ENCODE data around the gene RBM17.

Gene RBM17

GRCh38 chr10:6083523-6084475 is 5.0 kb upstream of the RBM17 start:
- ChIA-PET POLR2A (no interaction called here), CTCF (interaction anchor here (1.2 to 3.7 kb wide), 7 partner anchors 9 to 318 kb away, joined by 3 to 21 read pairs (median 7); no protein-coding TSS in a partner anchor)
- TF ChIP-seq CTCF (IDR thresholded peaks at IDR 0.05; ENCODE audit: control extremely low read depth, extremely low read depth, low read depth, missing control alignments) = no peak
- DNase-seq (ENCODE audit: extremely low spot score) = no peak

- TF ChIP-seq CTCF (IDR thresholded peaks at IDR 0.05; ENCODE audit: control extremely low read depth, extremely low read depth, low read depth, missing control alignments) = peak; percentile 85
- CTCF ChIA-PET = interaction anchor here (0.7 to 3.6 kb wide), 69 partner anchors 9 to 644 kb away, joined by 3 to 133 read pairs (median 4); partner anchors contain the start of genes ANKRD16, FBH1, GDI2 and IL15RA
- POLR2A ChIA-PET = interaction anchor here (0.5 to 1.7 kb wide), 3 partner anchors 28 to 116 kb away, joined by 3 to 7 read pairs (median 3); partner anchors contain the start of gene PFKFB3
- peak; percentile 81 for DNase-seq (ENCODE audit: extremely low spot score)
Measured at GRCh38 chr10:6086375-6087233, 2.2 kb upstream of the RBM17 start.

- ChIA-PET CTCF (interaction anchor here (0.7 to 2.5 kb wide), 19 partner anchors 10 to 312 kb away, joined by 3 to 9 read pairs (median 4); partner anchors contain the start of genes IL2RA and PFKFB3), POLR2A (no interaction called here)
- DNase-seq (ENCODE audit: extremely low spot score) = no peak
- no peak for TF ChIP-seq CTCF (IDR thresholded peaks at IDR 0.05; ENCODE audit: control extremely low read depth, extremely low read depth, low read depth, missing control alignments)
Measured at GRCh38 chr10:6089334-6090219, 743 bp downstream of the RBM17 start.

- no peak for DNase-seq (ENCODE audit: extremely low spot score)
- TF ChIP-seq CTCF (IDR thresholded peaks at IDR 0.05; ENCODE audit: control extremely low read depth, extremely low read depth, low read depth, missing control alignments) = no peak
- POLR2A ChIA-PET = no interaction called here
- CTCF ChIA-PET = interaction anchor here (1.1 to 2.5 kb wide), 4 partner anchors 10 to 77 kb away, joined by 3 to 8 read pairs (median 6); no protein-coding TSS in a partner anchor
Measured at GRCh38 chr10:6091630-6092029, 2.8 kb downstream of the RBM17 start.

GRCh38 chr10:6092731-6093130 is 3.9 kb downstream of the RBM17 start:
- no peak for DNase-seq (ENCODE audit: extremely low spot score)
- no peak for TF ChIP-seq CTCF (IDR thresholded peaks at IDR 0.05; ENCODE audit: control extremely low read depth, extremely low read depth, low read depth, missing control alignments)
- POLR2A ChIA-PET = no interaction called here
- CTCF ChIA-PET = interaction anchor here (0.8 to 1.6 kb wide), 2 partner anchors 11 to 309 kb away, joined by 3 to 4 read pairs; no protein-coding TSS in a partner anchor
